K562 (cell line): ENCODE measurements around the gene DTNB. TPM values are rescaled to one million over a fixed set of nuclear protein-coding genes. Genes with fewer than 3 reads are reported as not detected.

Experiments
- ATAC-seq: fragments of 200-7000 bp; cut with Tn5 transposase; 3 replicates; pipeline ENCODE4 v1.9.1; 2020; ENCODE audit warnings: moderate library complexity
- BruUV-seq: library from RNA; stranded (reverse); fragments of 400-500 nt; replicated peaks from 2 replicates; lab custom pipeline; 2021; lab: Mats Ljungman, UMichigan
- CTCF ChIA-PET: fragments of 300-600 bp; formaldehyde crosslinking; extraction: SDS; loops from one replicate; lab custom pipeline; 2021; ENCODE audit warnings: low intra/inter-chr PET ratio; lab: Yijun Ruan, JAX
- POLR2A ChIA-PET: fragments of 300-600, 350-650 bp; sonication (Branson Sonifier 250); formaldehyde crosslinking; extraction: SDS; loops from one replicate; lab custom pipeline; 2021; ENCODE audit warnings: antibody characterized with exemption, inconsistent platforms; lab: Yijun Ruan, JAX
- DNase-seq, 4 experiments: peaks; one replicate each; pipeline versions ENCODE4 v3.0.0 to v3.0.0-alpha.2; 2011 to 2018; ENCODE audit warnings: low spot score in 3 of 4, mixed read lengths in 3 of 4; ENCODE audit errors: extremely low read depth in 1 of 4
- FAIRE-seq: peaks from 2 replicates; lab custom pipeline; 2011; peaks lifted over from hg19 to GRCh38; lab: Jason Lieb, UNC
- H2AFZ ChIP-seq: 2 replicates; pipeline ENCODE4 v1.6.0; 2011; ENCODE audit warnings: low read depth, low read length, control low read depth, inconsistent platforms
- H3K27ac ChIP-seq: fragments of 200-600 bp; 3 replicates; pipeline ENCODE4 v1.8.0; 2011; ENCODE audit warnings: low read depth, mild to moderate bottlenecking, control low read depth, inconsistent platforms, low read length, moderate library complexity, mixed read lengths; ENCODE audit errors: extremely low read depth
- H3K27me3 ChIP-seq, 2 experiments: fragments of 300-600 bp in 1 of 2; 2 replicates in 1 of 2; 3 replicates in 1 of 2; pipeline versions ENCODE4 v1.6.0 to v1.8.0; 2011; ENCODE audit warnings: inconsistent platforms in 2 of 2, low read length in 2 of 2, mild to moderate bottlenecking in 1 of 2, mixed read lengths in 1 of 2, moderate library complexity in 1 of 2; ENCODE audit not compliant: control insufficient read depth in 2 of 2, insufficient read depth in 2 of 2
- H3K36me3 ChIP-seq: fragments of 300-600 bp; 3 replicates; pipeline ENCODE4 v1.8.0; 2011; ENCODE audit warnings: mild to moderate bottlenecking, low read length, inconsistent platforms; ENCODE audit not compliant: control insufficient read depth, insufficient read depth
- H3K4me1 ChIP-seq, 2 experiments: fragments of 200-600 bp in 1 of 2; replicated peaks in 1 of 2; 2 replicates in 1 of 2; 3 replicates in 1 of 2; pipeline versions ENCODE4 v1.5.1 to v1.8.0; 2011; ENCODE audit warnings: inconsistent platforms in 2 of 2, low read length in 2 of 2, mild to moderate bottlenecking in 1 of 2, mixed read lengths in 1 of 2, moderate library complexity in 1 of 2; ENCODE audit not compliant: control insufficient read depth in 2 of 2, insufficient read depth in 2 of 2
- H3K4me2 ChIP-seq: 2 replicates; pipeline ENCODE4 v1.6.1; 2011; ENCODE audit warnings: low read length, control low read depth, inconsistent platforms, mixed read lengths; ENCODE audit not compliant: insufficient read depth
- H3K4me3 ChIP-seq: fragments of 200-600 bp; sonication (generic), shearing (Covaris generic); 2 replicates; pipeline ENCODE4 v1.5.1; 2016; ENCODE audit warnings: control low read depth, inconsistent platforms
- H3K79me2 ChIP-seq: fragments of 200-600 bp; 3 replicates; pipeline ENCODE4 v1.8.0; 2011; ENCODE audit warnings: low read length, inconsistent platforms; ENCODE audit not compliant: control insufficient read depth, insufficient read depth
- H3K9ac ChIP-seq, 2 experiments: 2 replicates each; pipeline versions ENCODE4 v1.6.0 to v1.6.1; 2011; ENCODE audit warnings: low read depth in 2 of 2, low read length in 2 of 2, control low read depth in 1 of 2, inconsistent platforms in 1 of 2, mild to moderate bottlenecking in 1 of 2, mixed read lengths in 1 of 2; ENCODE audit not compliant: insufficient read depth in 1 of 2
- H3K9me1 ChIP-seq: one replicate; pipeline ENCODE4 v1.6.0; 2011; ENCODE audit warnings: inconsistent platforms, mild to moderate bottlenecking, low read length, moderate library complexity; ENCODE audit not compliant: control insufficient read depth, insufficient read depth
- H3K9me3 ChIP-seq: replicated peaks from 2 replicates; pipeline ENCODE4 v1.5.1; 2011; ENCODE audit warnings: low read depth, low read length, inconsistent platforms; ENCODE audit not compliant: control insufficient read depth, insufficient read depth
- H4K20me1 ChIP-seq: replicated peaks from 2 replicates; pipeline ENCODE4 v1.6.1; 2011; ENCODE audit warnings: low read length, inconsistent platforms, mixed read lengths; ENCODE audit not compliant: control insufficient read depth, insufficient read depth
- BRCA1 ChIP-seq, 2 experiments: fragments of 450-650 bp in 1 of 2; sonication (generic) in 1 of 2; formaldehyde crosslinking in 1 of 2; IDR thresholded peaks; 2 replicates each; pipeline versions ENCODE4 v1.5.0 to v1.6.1; 2017 to 2020; ENCODE audit warnings: mild to moderate bottlenecking in 1 of 2, missing genetic modification reagents in 1 of 2
- DLX4 ChIP-seq: fragments of 250-450 bp; sonication (Bioruptor Pico); IDR thresholded peaks from 2 replicates; pipeline ENCODE4 v1.6.1; 2021; ENCODE audit warnings: mild to moderate bottlenecking
- DPF2 ChIP-seq: fragments of 450-650 bp; IDR thresholded peaks from 2 replicates; pipeline ENCODE4 v1.6.1; 2016
- ETV6 ChIP-seq, 3 experiments: fragments of 150-350 bp in 1 of 3; sonication (generic) in 1 of 3; formaldehyde crosslinking in 1 of 3; IDR thresholded peaks; 2 replicates each; pipeline versions ENCODE4 v1.6.1 to v1.8.0; 2014 to 2022; ENCODE audit warnings: borderline replicate concordance in 2 of 3, low read depth in 2 of 3, antibody characterized with exemption in 1 of 3, low read length in 1 of 3, mild to moderate bottlenecking in 1 of 3, missing genetic modification reagents in 1 of 3
- MNT ChIP-seq, 2 experiments: fragments of 450-650 bp; conservative IDR thresholded peaks; 2 replicates each; pipeline ENCODE4 v1.6.1; 2017; ENCODE audit warnings: mild to moderate bottlenecking in 2 of 2, moderate library complexity in 2 of 2
- RAD21 ChIP-seq, 2 experiments: fragments of 250-450 bp in 1 of 2; fragments of 450-650 bp in 1 of 2; sonication (Bioruptor Pico) in 1 of 2; formaldehyde crosslinking in 1 of 2; IDR thresholded peaks in 1 of 2; conservative IDR thresholded peaks in 1 of 2; 2 replicates each; pipeline versions ENCODE4 v1.4.0 to v1.8.0; 2020 to 2022; ENCODE audit warnings: mild to moderate bottlenecking in 2 of 2, moderate library complexity in 1 of 2
- SNRNP70 ChIP-seq: fragments of 200-400 bp; formaldehyde crosslinking; optimal IDR thresholded peaks from 2 replicates; pipeline ENCODE3; 2017; ENCODE audit warnings: low read depth, low read length
- THRAP3 ChIP-seq: fragments of 450-650 bp; IDR thresholded peaks from 2 replicates; pipeline ENCODE4 v1.6.1; 2016; ENCODE audit warnings: mild to moderate bottlenecking, inconsistent platforms, borderline replicate concordance
- ZBTB5 ChIP-seq: fragments of 450-650 bp; IDR thresholded peaks from 2 replicates; pipeline ENCODE4 v1.6.1; 2017; ENCODE audit warnings: antibody characterized with exemption
- ZC3H4 ChIP-seq: sonication (generic); formaldehyde crosslinking; IDR thresholded peaks from 2 replicates; pipeline ENCODE4 v1.9.0; 2021; ENCODE audit warnings: missing genetic modification reagents, borderline replicate concordance
- ZNF232 ChIP-seq: sonication (generic); formaldehyde crosslinking; IDR thresholded peaks from 2 replicates; pipeline ENCODE4 v1.8.0; 2022; ENCODE audit warnings: mild to moderate bottlenecking, missing genetic modification reagents
- ZNF280A ChIP-seq: fragments of 450-650 bp; IDR thresholded peaks from 2 replicates; pipeline ENCODE4 v1.6.1; 2018; ENCODE audit warnings: mild to moderate bottlenecking, low read depth; ENCODE audit not compliant: partially characterized antibody
- ZNF785 ChIP-seq: fragments of 250-450 bp; sonication (Bioruptor Pico); IDR thresholded peaks from 2 replicates; pipeline ENCODE4 v1.4.0; 2020; ENCODE audit warnings: mild to moderate bottlenecking
- WGBS: fragments of 100-300 bp; shearing (Covaris generic); methylation state at CpG from one replicate; pipeline ENCODE4 v1.1.6; 2016; ENCODE audit warnings: low coverage, mixed read lengths; ENCODE audit not compliant: insufficient coverage; ENCODE audit errors: missing lambda C conversion rate; 5-methylcytosine and 5-hydroxymethylcytosine counted together
- in situ Hi-C: fragments of 300-500 bp; cut with MboI; formaldehyde crosslinking; loops from 4 replicates; pipeline ENCODE4 v1.15.0; 2018; ENCODE audit warnings: inconsistent platforms, mixed read lengths
- intact Hi-C: fragments of 100-400 bp; cut with micrococcal nuclease; formaldehyde crosslinking; loops from 2 replicates; pipeline ENCODE4 v1.14.2; 2022
- polyA plus RNA-seq, 8 experiments: library from polyadenylated mRNA; depleted of rRNA in 4 of 8; stranded (reverse) in 5 of 8; unstranded in 3 of 8; fragments of >200 nt; fragmentation: Nextera tagmentation in 2 of 8; fragmentation: Illumina TruSeq in 1 of 8; extraction: Ambion mirVana in 2 of 8; extraction: Trizol in 1 of 8; gene quantifications; 2 replicates each; pipeline versions ENCODE4 v1.2.1 to v1.2.3, GENCODE V29; 2011 to 2014; ENCODE audit warnings: inconsistent platforms in 1 of 8, missing spikeins in 1 of 8
- total RNA-seq, 7 experiments: library from RNA; depleted of rRNA in 6 of 7; stranded (reverse); fragments of >200 nt in 6 of 7; fragmentation: Illumina TruSeq in 2 of 7; extraction: Trizol in 2 of 7; gene quantifications; 2 replicates each; pipeline versions ENCODE4 v1.2.1 to v1.2.3, GENCODE V29; 2011 to 2021; ENCODE audit warnings: low replicate concordance in 1 of 7

DTNB gene
- total and polyA plus RNA-seq, 9 of the 15 experiments (the other 6 are each of a cell fraction or from before 2014, with no cell fraction given), result 0.18 to 2.0 (median 0.77) TPM; not detected in 2

- no peak for TF ChIP-seq ETV6 (IDR thresholded peaks at IDR 0.05; ENCODE audit: borderline replicate concordance in 1 of 2, low read depth in 2 of 2, low read length in 1 of 2)
- no peak for TF ChIP-seq ETV6 (CRISPR knock-in tag; IDR thresholded peaks at IDR 0.05; ENCODE audit: borderline replicate concordance)
- TF ChIP-seq ZC3H4, result no peak
- no peak for TF ChIP-seq MNT (conservative IDR thresholded peaks at IDR 0.05)
- TF ChIP-seq, all 486 proteins: peak for 0
Observed at GRCh38 chr2:25380023-25380422, 293.4 kb downstream of the DTNB start (continued).

- POLR2A ChIA-PET, result no interaction called here
- WGBS, result 2% methylated on average over 6 of the region's 6 CpGs
- H3K79me2 ChIP-seq, result no peaks in the 10 kb centered on the region
- no peaks in the 10 kb centered on the region for H3K9me3 ChIP-seq
- no peak overlapping the region for H2AFZ ChIP-seq
- no peak overlapping the region for H3K4me3 ChIP-seq
- peaks cover 24 to 73% of the 10 kb centered on the region in 2 experiments for H3K27me3 ChIP-seq
- no peak overlapping the region for H3K4me2 ChIP-seq
- H3K4me1 ChIP-seq, result peaks cover 6 to 10% of the 10 kb centered on the region in 2 experiments; a peak in 3 of 5 replicates
- CTCF ChIA-PET, result no interaction called here
- H4K20me1 ChIP-seq, result peaks cover 5% of the 10 kb centered on the region
- no peak overlapping the region for H3K27ac ChIP-seq
- ATAC-seq (no peak), DNase-seq (no peak), FAIRE-seq (no peak)
- H3K9me1 ChIP-seq, result peaks cover 3% of the 10 kb centered on the region
- no peak overlapping the region for H3K9ac ChIP-seq
- in situ Hi-C loops (no loop called here), intact Hi-C loops (loop anchor here (10.0 kb wide), 1 partner anchor 215 kb away; the partner anchor contains the start of gene POMC)
- no TSS peak for BruUV-seq
- H3K36me3 ChIP-seq, result no peaks in the 10 kb centered on the region
- TF ChIP-seq ZBTB5, result no peak
- no peak for TF ChIP-seq DLX4
- no peak for TF ChIP-seq ZNF785
- TF ChIP-seq ZNF280A, result no peak
- TF ChIP-seq THRAP3, result no peak
- TF ChIP-seq BRCA1 (IDR thresholded peaks at IDR 0.05), result no peak
- no peak for TF ChIP-seq BRCA1 (CRISPR knock-in tag; IDR thresholded peaks at IDR 0.05)
- TF ChIP-seq ZNF232 (CRISPR knock-in tag), result no peak
- no peak for TF ChIP-seq DPF2
- no peak for TF ChIP-seq SNRNP70
- no peak for TF ChIP-seq RAD21 (CRISPR knock-in tag; conservative IDR thresholded peaks at IDR 0.05 in 1 of 2, IDR thresholded peaks at IDR 0.05 in 1 of 2)
Observed at GRCh38 chr2:25379535-25379934, 293.8 kb downstream of the DTNB start.
